Glomerular visceral epithelial cell (primary cell): ENCODE measurements around the gene MAZ.
"Not testable (repeated sequence)": the region's sequence is repeated elsewhere in the genome, so short reads cannot be mapped to it uniquely, and the experiment has no call there.

Source experiments
- DNase-seq: peaks from one replicate; pipeline ENCODE4 v3.0.0-alpha.2; 2016; ENCODE audit errors: extremely low spot score

Gene MAZ

GRCh38 chr16:29825145-29826044, 19.1 kb downstream of the MAZ start:
- peak; percentile 77 for DNase-seq

GRCh38 chr16:29826342-29826695, 20.0 kb downstream of the MAZ start:
- no peak for DNase-seq

GRCh38 chr16:29830774-29831173, 24.4 kb downstream of the MAZ start:
- no peak for DNase-seq

GRCh38 chr16:29831490-29831889, 25.2 kb downstream of the MAZ start:
- no peak for DNase-seq

- not testable (repeated sequence) for DNase-seq
Measured at GRCh38 chr16:29833219-29833618, 26.9 kb downstream of the MAZ start.

GRCh38 chr16:29834079-29834478, 27.8 kb downstream of the MAZ start:
- DNase-seq, result no peak

GRCh38 chr16:29835926-29836325, 29.6 kb downstream of the MAZ start:
- DNase-seq, result no peak

- no peak for DNase-seq
Measured at GRCh38 chr16:29836623-29837022, 30.3 kb downstream of the MAZ start.

- no peak for DNase-seq
Measured at GRCh38 chr16:29837841-29838240, 31.5 kb downstream of the MAZ start.

- no peak for DNase-seq
Measured at GRCh38 chr16:29839822-29840221, 33.5 kb downstream of the MAZ start.

- DNase-seq, result no peak
Measured at GRCh38 chr16:29840240-29840639, 33.9 kb downstream of the MAZ start.

- DNase-seq, result no peak
Measured at GRCh38 chr16:29841631-29842030, 35.3 kb downstream of the MAZ start.

GRCh38 chr16:29842732-29843346, 36.5 kb downstream of the MAZ start:
- DNase-seq, result no peak

GRCh38 chr16:29843931-29844330, 37.6 kb downstream of the MAZ start:
- DNase-seq, result no peak

GRCh38 chr16:29844575-29845331, 38.4 kb downstream of the MAZ start:
- DNase-seq, result no peak

- DNase-seq, result no peak
Measured at GRCh38 chr16:29845656-29846055, 39.3 kb downstream of the MAZ start.

GRCh38 chr16:29848420-29849297, 42.3 kb downstream of the MAZ start:
- peak; percentile 60 for DNase-seq

- no peak for DNase-seq
Measured at GRCh38 chr16:29849505-29849904, 43.2 kb downstream of the MAZ start.

GRCh38 chr16:29850998-29851397, 44.7 kb downstream of the MAZ start:
- DNase-seq, result no peak

GRCh38 chr16:29852654-29853053, 46.3 kb downstream of the MAZ start:
- DNase-seq, result no peak

- DNase-seq, result no peak
Measured at GRCh38 chr16:29854520-29855100, 48.3 kb downstream of the MAZ start.
